ENCODE measurements around the gene SEC23A.

DNA sequence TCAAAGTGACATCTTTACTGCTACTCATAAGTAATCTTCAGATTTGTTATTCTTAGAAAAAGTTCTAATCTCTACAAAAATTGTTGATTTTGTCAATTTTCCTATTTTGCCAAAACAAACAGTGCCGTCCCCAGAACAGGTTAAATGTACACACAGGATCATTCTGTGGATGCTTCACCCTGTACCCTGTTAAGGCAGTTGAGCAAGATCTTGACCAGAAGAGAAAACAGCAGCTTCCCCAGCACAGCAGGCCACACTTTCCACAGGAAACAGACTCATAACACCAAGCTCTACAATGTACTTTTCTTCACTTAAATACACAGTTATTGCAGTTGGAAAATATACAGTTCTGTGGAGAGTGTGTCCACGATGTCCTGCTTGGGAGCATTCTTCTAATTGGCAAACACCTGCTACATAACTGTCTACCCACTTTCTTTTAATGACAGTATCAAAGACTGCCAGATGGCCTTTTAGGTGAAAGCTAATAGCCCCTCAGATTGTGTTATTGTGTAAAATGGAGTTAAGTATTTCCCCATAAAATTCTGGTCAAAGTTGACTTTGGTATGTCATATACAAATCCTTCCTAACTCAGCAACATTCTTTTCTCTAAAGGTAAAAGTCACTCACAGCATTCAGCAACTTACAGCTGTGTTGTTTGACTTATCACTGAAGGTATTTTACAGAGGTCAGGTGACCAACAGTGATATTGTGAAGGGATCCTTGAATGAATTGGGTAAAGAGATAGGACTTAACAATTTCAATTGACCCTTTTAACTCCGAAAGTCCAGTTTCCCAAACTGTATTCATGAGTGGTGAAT is 77.0 kb downstream of the SEC23A start:
- TF ChIP-seq, protein P1, sequence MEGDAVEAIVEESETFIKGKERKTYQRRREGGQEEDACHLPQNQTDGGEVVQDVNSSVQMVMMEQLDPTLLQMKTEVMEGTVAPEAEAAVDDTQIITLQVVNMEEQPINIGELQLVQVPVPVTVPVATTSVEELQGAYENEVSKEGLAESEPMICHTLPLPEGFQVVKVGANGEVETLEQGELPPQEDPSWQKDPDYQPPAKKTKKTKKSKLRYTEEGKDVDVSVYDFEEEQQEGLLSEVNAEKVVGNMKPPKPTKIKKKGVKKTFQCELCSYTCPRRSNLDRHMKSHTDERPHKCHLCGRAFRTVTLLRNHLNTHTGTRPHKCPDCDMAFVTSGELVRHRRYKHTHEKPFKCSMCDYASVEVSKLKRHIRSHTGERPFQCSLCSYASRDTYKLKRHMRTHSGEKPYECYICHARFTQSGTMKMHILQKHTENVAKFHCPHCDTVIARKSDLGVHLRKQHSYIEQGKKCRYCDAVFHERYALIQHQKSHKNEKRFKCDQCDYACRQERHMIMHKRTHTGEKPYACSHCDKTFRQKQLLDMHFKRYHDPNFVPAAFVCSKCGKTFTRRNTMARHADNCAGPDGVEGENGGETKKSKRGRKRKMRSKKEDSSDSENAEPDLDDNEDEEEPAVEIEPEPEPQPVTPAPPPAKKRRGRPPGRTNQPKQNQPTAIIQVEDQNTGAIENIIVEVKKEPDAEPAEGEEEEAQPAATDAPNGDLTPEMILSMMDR (IDR thresholded peaks at IDR 0.05), result no peak
- TF ChIP-seq POLR2A (IDR thresholded peaks at IDR 0.05), result no peak

Data from breast epithelium (tissue), 3 donors.